ENCODE data around the gene TMEM132A. TPM values are rescaled to one million over a fixed set of nuclear protein-coding genes. Genes with fewer than 3 reads are reported as not detected.

The TMEM132A gene
- polyA plus RNA-seq, 4 donors, result 63.6 to 102 (median 66.0) TPM

DNA sequence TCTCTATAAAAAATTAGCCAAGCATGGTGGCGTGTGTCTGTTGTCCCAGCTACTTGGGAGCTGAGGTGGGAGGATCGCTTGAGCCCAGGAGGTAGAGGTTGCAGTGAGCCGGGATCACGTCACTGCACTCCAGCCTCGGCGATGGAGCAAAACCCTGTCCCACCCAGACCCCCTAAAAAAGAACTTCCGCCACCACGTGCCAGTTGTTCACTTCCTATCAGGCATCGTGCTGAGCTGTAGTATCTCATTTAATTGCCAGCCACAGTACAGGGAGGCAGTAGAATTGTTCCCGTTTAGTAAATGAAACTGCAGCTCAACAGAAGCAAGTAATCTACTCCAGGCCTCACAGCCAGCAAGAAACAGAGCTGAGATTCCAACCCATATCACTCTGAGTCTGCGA, 3.0 kb upstream of the TMEM132A start:
- no peak for DNase-seq (ENCODE audit: low read depth in 4 of 4, low spot score in 3 of 4)

DNA sequence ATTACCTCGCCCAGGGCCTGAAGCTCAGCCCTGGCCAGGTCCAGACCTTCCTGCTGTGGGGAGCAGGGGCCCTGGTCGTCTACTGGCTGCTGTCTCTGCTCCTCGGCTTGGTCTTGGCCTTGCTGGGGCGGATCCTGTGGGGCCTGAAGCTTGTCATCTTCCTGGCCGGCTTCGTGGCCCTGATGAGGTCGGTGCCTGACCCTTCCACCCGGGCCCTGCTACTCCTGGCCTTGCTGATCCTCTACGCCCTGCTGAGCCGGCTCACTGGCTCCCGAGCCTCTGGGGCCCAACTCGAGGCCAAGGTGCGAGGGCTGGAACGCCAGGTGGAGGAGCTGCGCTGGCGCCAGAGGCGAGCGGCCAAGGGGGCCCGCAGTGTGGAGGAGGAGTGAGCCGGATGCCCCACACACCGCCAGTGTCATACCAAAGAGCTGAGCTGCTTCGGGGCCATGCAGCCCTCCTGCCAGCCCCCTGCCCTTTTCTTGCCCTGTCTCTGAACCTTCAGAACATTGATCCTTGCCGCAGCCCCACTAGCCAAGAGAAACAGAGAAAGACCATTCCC, 2.4 kb upstream of the TMEM132A start:
- DNase-seq (ENCODE audit: low read depth in 4 of 4, low spot score in 3 of 4), result no peak

- no peak for DNase-seq (ENCODE audit: low read depth in 4 of 4, low spot score in 3 of 4)
These were observed 1.4 kb upstream of the TMEM132A start for GRCh38 chr11:60922906-60923305.

DNA sequence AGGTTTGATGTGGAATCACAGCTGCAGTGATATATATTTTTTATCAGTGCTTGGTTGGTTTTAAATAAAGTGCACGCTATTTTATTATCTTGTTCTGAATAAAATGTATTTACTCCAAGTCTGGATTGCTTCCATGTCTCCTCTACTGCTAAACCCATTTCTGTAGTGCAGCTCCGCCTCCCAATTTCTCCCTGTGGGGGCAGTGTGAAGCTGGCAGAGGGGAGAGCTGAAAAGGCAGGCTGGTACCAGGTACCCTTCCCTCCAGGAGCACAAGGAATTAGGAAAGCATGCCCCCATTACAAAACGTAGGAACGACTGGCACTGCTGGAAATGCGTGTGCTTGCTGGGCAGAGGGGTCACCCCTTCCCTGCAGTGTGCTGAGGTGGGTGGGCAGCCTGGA, 934 bp upstream of the TMEM132A start:
- DNase-seq (ENCODE audit: low read depth in 4 of 4, low spot score in 3 of 4), result no peak

DNA sequence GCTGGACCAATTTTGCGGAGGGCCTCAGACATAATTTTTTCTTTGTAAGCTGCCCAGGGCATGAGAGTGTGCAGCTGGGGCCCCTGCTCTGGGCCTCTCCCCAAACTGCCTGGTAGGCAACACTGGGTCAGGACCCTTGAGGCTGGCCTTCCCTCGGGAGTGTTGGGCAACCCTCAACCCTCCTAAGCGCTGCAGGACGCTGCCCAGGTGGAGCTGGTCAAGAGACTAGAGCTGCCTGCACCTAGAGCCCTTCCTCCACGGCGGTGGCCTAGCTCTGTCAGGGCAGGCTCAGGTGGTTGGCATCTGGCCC, 505 bp upstream of the TMEM132A start:
- no peak for DNase-seq (ENCODE audit: low read depth in 4 of 4, low spot score in 3 of 4)

DNA sequence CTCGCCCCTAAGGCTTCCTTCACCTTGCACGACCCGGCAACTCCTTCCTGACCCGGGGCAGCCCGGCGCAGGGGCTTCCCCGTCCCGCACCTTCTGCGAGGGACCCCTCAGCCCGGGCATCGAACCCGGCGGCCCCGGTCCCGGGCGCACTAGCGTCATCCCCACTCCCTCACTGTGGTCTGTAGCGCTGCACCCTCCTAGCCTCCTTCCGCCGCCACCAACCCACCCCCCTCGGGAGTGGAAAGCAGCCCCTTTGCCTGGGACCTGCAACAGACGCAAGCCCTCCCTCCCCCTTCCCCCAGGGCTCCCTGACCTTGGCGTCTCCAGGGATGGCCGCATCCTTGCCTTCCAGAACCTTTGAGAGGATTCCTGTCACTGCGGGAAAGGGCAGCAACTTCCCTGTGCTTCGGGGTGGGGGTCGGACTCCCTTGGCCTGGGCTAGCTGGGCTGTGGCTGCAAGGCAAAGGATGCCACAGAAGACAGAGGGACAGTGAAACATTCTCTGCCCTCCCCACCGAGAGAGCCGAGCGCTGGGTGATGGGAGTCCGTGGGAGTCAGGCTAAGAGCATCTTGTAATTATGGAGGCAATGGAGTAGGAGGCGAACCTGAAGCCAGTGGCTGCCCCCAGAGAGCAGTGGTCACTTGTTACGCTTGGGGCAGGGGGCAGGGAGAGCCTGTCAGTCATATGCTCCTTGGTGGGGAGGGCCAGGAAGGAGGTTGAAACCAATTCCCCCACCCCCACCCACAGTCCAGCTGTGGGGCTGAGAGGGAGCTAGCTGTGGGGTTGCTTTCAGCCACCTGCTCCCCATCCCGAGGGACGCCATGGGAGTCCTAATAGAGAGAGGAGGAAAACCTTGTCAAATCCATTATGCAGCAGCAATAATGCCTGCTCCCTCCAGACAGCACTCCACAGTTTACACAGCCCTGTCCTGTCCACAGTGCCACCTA, 920 bp downstream of the TMEM132A start:
- DNase-seq (ENCODE audit: low read depth in 4 of 4, low spot score in 3 of 4), result no peak

- DNase-seq (ENCODE audit: low read depth in 4 of 4, low spot score in 3 of 4), result no peak
These were observed 1.6 kb downstream of the TMEM132A start for GRCh38 chr11:60925868-60926267.

DNA sequence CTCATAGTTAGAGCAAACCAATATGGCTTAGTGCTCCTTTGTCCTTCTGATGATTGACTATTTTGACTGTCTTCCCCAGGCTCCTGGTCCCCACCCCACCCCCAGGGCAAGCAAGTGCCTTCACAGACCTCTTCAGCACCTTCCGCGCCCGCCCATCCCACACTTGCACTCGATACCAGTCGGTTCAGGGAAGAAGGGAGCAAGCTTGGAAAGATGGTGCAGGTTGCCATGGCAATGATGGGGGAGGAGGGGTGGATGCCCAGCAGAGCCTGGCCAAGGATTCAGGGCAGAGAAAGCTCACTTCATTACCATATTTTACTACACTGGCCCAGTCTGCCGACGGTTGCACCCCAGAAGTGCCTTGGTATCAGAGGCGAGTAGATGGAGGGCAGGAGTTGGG, 2.2 kb downstream of the TMEM132A start:
- no peak for DNase-seq (ENCODE audit: low read depth in 4 of 4, low spot score in 3 of 4)

DNA sequence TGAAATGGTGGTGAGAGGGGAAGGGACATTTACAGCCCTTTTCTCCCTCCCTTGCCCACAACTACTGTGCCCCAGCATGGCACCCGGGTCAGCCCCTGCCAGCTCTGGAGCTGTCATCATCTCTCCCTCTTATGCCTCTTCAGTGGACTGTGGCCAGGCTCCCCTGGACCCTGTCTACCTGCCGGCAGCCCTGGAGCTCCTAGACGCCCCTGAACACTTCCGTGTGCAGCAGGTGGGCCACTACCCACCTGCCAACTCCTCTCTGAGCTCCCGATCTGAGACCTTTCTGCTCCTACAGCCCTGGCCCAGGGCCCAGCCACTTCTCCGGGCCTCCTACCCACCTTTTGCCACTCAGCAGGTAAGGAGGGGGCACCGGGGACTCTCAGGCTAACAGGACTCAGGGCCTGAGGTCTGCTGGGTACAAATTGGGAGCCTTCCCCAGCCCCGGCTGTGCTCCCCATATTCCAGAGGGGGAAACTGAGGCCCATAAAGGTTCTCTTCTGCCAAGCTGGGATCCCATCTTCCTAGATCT, 2.9 kb downstream of the TMEM132A start:
- no peak for DNase-seq (ENCODE audit: low read depth in 4 of 4, low spot score in 3 of 4)

GRCh38 chr11:60927600-60927999, 3.3 kb downstream of the TMEM132A start:
- DNase-seq (ENCODE audit: low read depth in 4 of 4, low spot score in 3 of 4), result no peak

GRCh38 chr11:60928563-60929001, 4.3 kb downstream of the TMEM132A start:
- no peak for DNase-seq (ENCODE audit: low read depth in 4 of 4, low spot score in 3 of 4)

GRCh38 chr11:60929764-60930163, 5.5 kb downstream of the TMEM132A start:
- no peak for DNase-seq (ENCODE audit: low read depth in 4 of 4, low spot score in 3 of 4)

GRCh38 chr11:60930394-60930793, 6.1 kb downstream of the TMEM132A start:
- DNase-seq (ENCODE audit: low read depth in 4 of 4, low spot score in 3 of 4), result no peak

GRCh38 chr11:60931917-60932316, 7.7 kb downstream of the TMEM132A start:
- DNase-seq (ENCODE audit: low read depth in 4 of 4, low spot score in 3 of 4), result no peak

GRCh38 chr11:60932605-60933356, 8.5 kb downstream of the TMEM132A start:
- DNase-seq (ENCODE audit: low read depth in 4 of 4, low spot score in 3 of 4), result no peak

DNA sequence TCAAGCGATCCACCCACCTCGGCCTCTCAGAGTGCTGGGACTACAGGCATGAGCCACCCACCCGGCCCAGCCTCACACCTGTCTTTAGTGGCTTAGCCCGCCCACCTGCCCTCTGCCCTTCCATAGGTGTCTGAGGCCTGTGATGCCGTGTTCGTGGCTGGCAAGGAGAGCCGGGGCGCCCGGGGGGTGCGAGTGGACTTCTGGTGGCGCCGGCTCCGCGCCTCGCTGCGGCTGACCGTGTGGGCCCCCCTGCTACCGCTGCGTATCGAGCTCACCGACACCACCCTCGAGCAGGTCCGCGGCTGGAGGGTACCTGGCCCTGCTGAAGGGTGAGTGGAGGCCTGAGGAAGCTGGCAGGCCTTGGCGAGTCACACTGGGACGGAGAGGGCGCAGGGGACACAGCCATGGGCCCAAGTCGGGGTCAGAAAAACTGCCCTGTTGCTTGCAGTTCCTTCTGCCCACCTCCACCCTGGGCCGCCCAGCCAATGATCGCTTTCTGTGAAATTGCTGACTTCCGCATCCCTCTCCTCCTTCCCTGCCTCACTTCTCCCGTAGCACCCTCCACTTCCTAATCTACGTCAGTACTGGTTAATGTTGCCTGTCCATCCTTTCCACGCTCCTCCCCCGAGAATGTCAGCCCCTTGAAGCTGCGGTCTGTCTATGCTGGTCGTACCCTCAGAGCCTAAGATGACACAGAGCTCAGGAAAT, 9.3 kb downstream of the TMEM132A start:
- no peak for DNase-seq (ENCODE audit: low read depth in 4 of 4, low spot score in 3 of 4)

GRCh38 chr11:60934124-60934789, 10.0 kb downstream of the TMEM132A start:
- DNase-seq (ENCODE audit: low read depth in 4 of 4, low spot score in 3 of 4), result no peak

DNA sequence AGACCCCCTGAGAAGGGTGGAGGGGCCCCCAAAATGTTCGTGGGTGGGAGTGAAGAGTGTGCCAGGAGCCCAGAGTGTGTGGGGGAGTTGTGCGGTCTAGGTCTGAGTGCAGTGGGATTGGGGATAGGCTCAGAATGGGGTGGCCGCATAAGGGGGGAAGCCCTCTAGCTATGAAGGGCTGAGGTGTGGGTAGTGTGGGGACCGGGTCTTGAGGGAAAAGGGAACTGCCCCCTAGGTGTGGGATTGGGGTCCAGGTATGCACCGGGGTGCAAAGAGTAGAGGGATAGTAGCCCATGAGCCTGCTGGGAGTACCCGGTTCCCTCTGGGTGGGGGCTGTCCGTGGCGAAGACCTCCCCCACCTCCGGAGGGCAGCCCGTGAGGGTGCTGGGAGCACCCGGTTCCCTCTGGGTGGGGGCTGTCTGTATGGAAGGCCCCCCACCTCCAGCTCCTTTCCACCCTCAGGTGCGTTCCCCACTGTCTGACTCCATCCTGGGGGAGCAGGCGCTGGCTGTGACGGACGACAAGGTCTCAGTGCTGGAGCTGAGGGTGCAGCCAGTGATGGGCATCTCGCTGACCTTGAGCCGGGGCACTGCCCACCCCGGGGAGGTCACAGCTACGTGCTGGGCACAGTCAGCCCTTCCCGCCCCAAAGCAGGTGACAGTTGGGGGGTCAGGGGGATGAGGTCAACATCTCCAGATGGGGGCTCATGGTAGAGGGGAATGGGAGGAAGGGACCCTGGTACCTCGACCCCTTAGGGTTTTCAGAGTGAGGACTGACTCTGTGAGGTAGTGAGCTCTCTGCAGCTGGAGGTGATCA, 10.7 kb downstream of the TMEM132A start:
- no peak for DNase-seq (ENCODE audit: low read depth in 4 of 4, low spot score in 3 of 4)

Data from right renal pelvis (tissue), 4 donors.